ENCODE measurements around the gene KCTD18.

GRCh38 chr2:200496696-200497095 is 13.2 kb downstream of the KCTD18 start:
- no peak for TF ChIP-seq CTCF (IDR thresholded peaks at IDR 0.05; ENCODE audit: control extremely low read depth in 1 of 3, insufficient read depth in 1 of 3, low read depth in 1 of 3, low read length in 3 of 3)
- TF ChIP-seq EZH2 (IDR thresholded peaks at IDR 0.05; ENCODE audit: low read depth, low read length, severe bottlenecking), result no peak
- TF ChIP-seq CEBPB (IDR thresholded peaks at IDR 0.05; ENCODE audit: low read depth, low read length), result no peak
- TF ChIP-seq EP300 (IDR thresholded peaks at IDR 0.05; ENCODE audit: borderline replicate concordance in 1 of 2, low read depth in 2 of 2, low read length in 2 of 2), result no peak
- TF ChIP-seq CREB1 (IDR thresholded peaks at IDR 0.05), result no peak
- TF ChIP-seq POLR2A (IDR thresholded peaks at IDR 0.05; ENCODE audit: control extremely low read depth in 1 of 2, low read depth in 2 of 2, low read length in 2 of 2), result no peak
- TF ChIP-seq ATF2 (IDR thresholded peaks at IDR 0.05; ENCODE audit: low read length), result no peak
- TF ChIP-seq CHD7 (IDR thresholded peaks at IDR 0.05; ENCODE audit: insufficient replicate concordance, low read length), result no peak
- TF ChIP-seq RNF2 (IDR thresholded peaks at IDR 0.05; ENCODE audit: borderline replicate concordance, low read depth, low read length, missing control alignments, poor library complexity, severe bottlenecking), result no peak
- TF ChIP-seq BACH1 (IDR thresholded peaks at IDR 0.05; ENCODE audit: low read length), result no peak
- TF ChIP-seq GTF2F1 (IDR thresholded peaks at IDR 0.05; ENCODE audit: borderline replicate concordance, low read depth, low read length), result no peak
- no peak for TF ChIP-seq RFX5 (IDR thresholded peaks at IDR 0.05; ENCODE audit: borderline replicate concordance, low read depth, low read length)
